HepG2 (cell line): Measurements from ENCODE around the gene KRTAP5-4. TPM values are rescaled to one million over a fixed set of nuclear protein-coding genes. Genes with fewer than 3 reads are reported as not detected.

Experiments used
- ATAC-seq: fragments of 200-7000 bp; cut with Tn5 transposase; 3 replicates; pipeline ENCODE4 v1.9.1; 2020; ENCODE audit warnings: mild to moderate bottlenecking, moderate library complexity
- BruUV-seq: library from RNA; stranded (reverse); fragments of 400-500 nt; replicated peaks from 2 replicates; lab custom pipeline; 2021; lab: Mats Ljungman, UMichigan
- CTCF ChIA-PET: fragments of 300-600 bp; formaldehyde crosslinking; extraction: SDS; loops from one replicate; lab custom pipeline; 2021; ENCODE audit warnings: low total read pairs, inconsistent platforms, low intra/inter-chr PET ratio; lab: Yijun Ruan, JAX
- POLR2A ChIA-PET: fragments of 350-600 bp; sonication (Branson Sonifier 250); formaldehyde crosslinking; loops from one replicate; lab custom pipeline; 2020; ENCODE audit warnings: antibody characterized with exemption, inconsistent platforms; lab: Yijun Ruan, JAX
- DNase-seq: peaks from one replicate; pipeline ENCODE4 v3.0.0-alpha.2; 2015; ENCODE audit warnings: low spot score
- FAIRE-seq: peaks from 3 replicates; lab custom pipeline; 2011; peaks lifted over from hg19 to GRCh38; lab: Jason Lieb, UNC
- H2AFZ ChIP-seq: one replicate; pipeline ENCODE4 v1.6.1; 2011; ENCODE audit warnings: low read length, inconsistent platforms
- H3K27ac ChIP-seq: fragments of 300-600 bp; 3 replicates; pipeline ENCODE4 v1.8.0; 2011; ENCODE audit warnings: mixed run types, mild to moderate bottlenecking, mixed read lengths, low read length, inconsistent platforms; ENCODE audit not compliant: insufficient read depth; ENCODE audit errors: extremely low read length
- H3K27me3 ChIP-seq, 2 experiments: fragments of 200-600 bp in 1 of 2; 2 replicates in 1 of 2; 3 replicates in 1 of 2; pipeline versions ENCODE4 v1.6.0 to v1.8.0; 2011; ENCODE audit warnings: low read length in 2 of 2, mild to moderate bottlenecking in 2 of 2, moderate library complexity in 2 of 2, inconsistent platforms in 1 of 2; ENCODE audit not compliant: insufficient read depth in 2 of 2, control insufficient read depth in 1 of 2
- H3K36me3 ChIP-seq, 2 experiments: fragments of 200-600 bp in 1 of 2; replicated peaks in 1 of 2; 2 replicates in 1 of 2; 3 replicates in 1 of 2; pipeline versions ENCODE4 v1.5.1 to v1.8.0; 2011; ENCODE audit warnings: low read length in 2 of 2, inconsistent platforms in 1 of 2; ENCODE audit not compliant: insufficient read depth in 2 of 2, control insufficient read depth in 1 of 2
- H3K4me1 ChIP-seq: 2 replicates; pipeline ENCODE4 v1.5.1; 2012; ENCODE audit warnings: low read length, inconsistent platforms; ENCODE audit not compliant: insufficient read depth
- H3K4me2 ChIP-seq: 2 replicates; pipeline ENCODE4 v1.6.0; 2011; ENCODE audit warnings: low read depth, low read length, inconsistent platforms
- H3K4me3 ChIP-seq, 3 experiments: fragments of 200-600 bp in 1 of 3; sonication (generic), shearing (Covaris generic) in 1 of 3; replicated peaks in 1 of 3; 2 replicates each; pipeline ENCODE4 v1.5.1; 2011 to 2016; ENCODE audit warnings: low read length in 3 of 3, inconsistent platforms in 2 of 3, low read depth in 2 of 3, mild to moderate bottlenecking in 2 of 3, control low read depth in 1 of 3, mixed read lengths in 1 of 3; ENCODE audit not compliant: insufficient read depth in 1 of 3
- H3K79me2 ChIP-seq: one replicate; pipeline ENCODE4 v1.6.1; 2011; ENCODE audit warnings: low read length, inconsistent platforms; ENCODE audit not compliant: insufficient read depth
- H3K9ac ChIP-seq: 2 replicates; pipeline ENCODE4 v1.6.0; 2011; ENCODE audit warnings: mild to moderate bottlenecking, low read depth, low read length, inconsistent platforms; ENCODE audit not compliant: insufficient read depth
- H3K9me3 ChIP-seq: 2 replicates; pipeline ENCODE4 v1.5.1; 2012; ENCODE audit warnings: mild to moderate bottlenecking, low read length
- H4K20me1 ChIP-seq: 2 replicates; pipeline ENCODE4 v1.6.0; 2011; ENCODE audit warnings: inconsistent platforms, mild to moderate bottlenecking, low read length, moderate library complexity; ENCODE audit not compliant: insufficient read depth
- FOXK1 ChIP-seq: sonication (generic); formaldehyde crosslinking; IDR thresholded peaks from 2 replicates; pipeline ENCODE4 v1.4.0; 2020; ENCODE audit warnings: low read depth, missing genetic modification reagents, borderline replicate concordance
- HNRNPL ChIP-seq: fragments of 200-400 bp; formaldehyde crosslinking; IDR thresholded peaks from 2 replicates; pipeline ENCODE4 v1.6.1; 2017; ENCODE audit warnings: mild to moderate bottlenecking, low read depth, low read length
- NBN ChIP-seq: fragments of 450-650 bp; conservative IDR thresholded peaks from 2 replicates; pipeline ENCODE4 v1.6.1; 2017
- RBFOX2 ChIP-seq: fragments of 200-400 bp; formaldehyde crosslinking; IDR thresholded peaks from 2 replicates; pipeline ENCODE4 v1.6.1; 2017; ENCODE audit warnings: low read depth, mild to moderate bottlenecking, low read length
- ZKSCAN8 ChIP-seq: IDR thresholded peaks from 2 replicates; pipeline ENCODE4 v1.6.1; 2016; ENCODE audit warnings: borderline replicate concordance, missing genetic modification reagents, missing compliant biosample characterization
- WGBS: methylation state at CpG from one replicate; pipeline ENCODE4 v1.1.6; 2017; ENCODE audit warnings: low lambda C conversion rate; 5-methylcytosine and 5-hydroxymethylcytosine counted together
- in situ Hi-C: cut with HindIII; loops from 2 replicates; pipeline ENCODE4 v1.10.0; 2017; ENCODE audit warnings: low pct_unique_long_range_greater_than_20kb; ENCODE audit not compliant: extremely low pct_ligation_motif_present
- intact Hi-C: fragments of 100-400 bp; cut with micrococcal nuclease; formaldehyde crosslinking; loops from one replicate; pipeline ENCODE4 v1.10.0; 2022; ENCODE audit not compliant: unreplicated experiment
- polyA plus RNA-seq, 8 experiments: library from polyadenylated mRNA; depleted of rRNA in 3 of 8; stranded (reverse) in 7 of 8; unstranded in 1 of 8; fragments of >200 nt; fragmentation: Illumina TruSeq in 4 of 8; extraction: Trizol in 4 of 8; gene quantifications; 2 replicates each; pipeline versions ENCODE4 v1.2.1 to v1.2.3, GENCODE V29; 2011 to 2016; ENCODE audit warnings: low read depth in 4 of 8, missing spikeins in 1 of 8, mixed read lengths in 1 of 8; ENCODE audit not compliant: insufficient read depth in 1 of 8
- total RNA-seq, 5 experiments: library from RNA; depleted of rRNA; stranded (reverse); fragments of >200 nt; fragmentation: Illumina TruSeq; extraction: Trizol; gene quantifications; 2 replicates each; pipeline ENCODE4 v1.2.3, GENCODE V29; 2016; ENCODE audit warnings: low read depth in 1 of 5
- TF ChIP-seq, protein P1 (sequence below): sonication (generic); formaldehyde crosslinking; IDR thresholded peaks from 2 replicates; pipeline ENCODE4 v1.8.1; 2023; ENCODE audit warnings: missing genetic modification reagents, mild to moderate bottlenecking, borderline replicate concordance

Gene KRTAP5-4
- total and polyA plus RNA-seq, 2 of the 13 experiments (the other 11 are each of a cell fraction or from before 2014, with no cell fraction given) = not detected

DNA sequence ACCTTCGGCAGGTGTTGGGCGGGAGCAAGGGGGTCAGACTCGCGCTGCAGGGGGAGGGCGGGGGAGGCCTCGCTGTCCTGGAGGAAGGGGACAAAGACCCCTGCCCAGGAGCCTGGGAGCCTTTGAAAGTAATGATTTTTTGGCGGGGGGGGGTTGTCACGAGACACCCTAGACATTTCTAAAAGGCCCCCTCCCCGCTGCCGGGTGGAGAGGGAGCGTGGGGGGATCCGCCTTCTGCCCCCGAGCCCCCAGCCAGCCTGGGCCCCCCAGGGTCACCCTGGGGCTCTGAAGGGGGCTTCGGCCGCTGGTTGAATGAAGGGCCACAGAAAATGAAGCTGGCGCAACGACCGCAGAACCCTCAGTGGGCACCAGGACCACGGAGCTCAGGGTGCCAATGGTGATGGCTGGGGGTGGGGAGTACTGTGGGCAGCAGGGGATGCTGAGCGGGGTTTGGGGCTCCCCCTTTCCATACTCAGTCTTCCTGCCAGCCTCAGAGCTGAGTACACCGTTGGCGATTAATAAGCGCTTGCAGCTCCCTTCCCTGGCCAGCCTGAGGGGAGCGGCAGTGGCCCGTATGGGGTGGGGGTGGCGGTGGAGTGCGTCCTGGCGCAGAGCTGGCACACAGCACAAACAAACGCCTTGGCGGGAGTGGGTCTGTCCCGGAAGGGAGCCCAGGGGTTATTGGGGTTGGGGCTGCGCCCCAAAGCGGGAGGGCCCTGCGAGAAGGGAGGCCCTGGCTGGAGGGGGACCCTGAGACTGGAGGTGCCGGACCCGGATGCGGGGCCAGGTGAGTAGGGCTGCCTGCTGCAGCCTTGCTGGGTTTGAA is 48.6 kb downstream of the KRTAP5-4 start:
- Histone ChIP-seq H3K9ac (peak overlapping the region; percentile 84; the same call in 1 of the 2 replicates), H3K27ac (no peak overlapping the region), H3K4me2 (peak overlapping the region; percentile 93), H3K4me1 (peaks cover 37% of the 10 kb centered on the region), H3K4me3 (peak overlapping the region; percentile 65 to 76 (median 72)), H3K9me3 (peaks cover 5% of the 10 kb centered on the region), H4K20me1 (peaks cover 24% of the 10 kb centered on the region; the same call in 1 of the 2 replicates), H2AFZ (no peak overlapping the region), H3K27me3 (peaks cover 1 to 17% of the 10 kb centered on the region in 2 experiments; a peak in 3 of 5 replicates), H3K36me3 (no peaks in the 10 kb centered on the region), H3K79me2 (no peaks in the 10 kb centered on the region)
- no peak for TF ChIP-seq FOXK1 (CRISPR knock-in tag)
- TF ChIP-seq HNRNPL = peak; percentile 75; the same call in 1 of the 2 replicates
- TF ChIP-seq RBFOX2 = 0 out of 2 replicates have a peak, but pooled peaks have one; percentile 8
- TF ChIP-seq NBN = no peak
- TF ChIP-seq ZKSCAN8 (CRISPR knock-in tag) = peak; percentile 90
- TF ChIP-seq, protein P1, sequence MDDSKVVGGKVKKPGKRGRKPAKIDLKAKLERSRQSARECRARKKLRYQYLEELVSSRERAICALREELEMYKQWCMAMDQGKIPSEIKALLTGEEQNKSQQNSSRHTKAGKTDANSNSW (CRISPR knock-in tag) = no peak
- in situ Hi-C loops (no loop called here), intact Hi-C loops (no loop called here)
- DNase-seq (no peak), FAIRE-seq (no peak), ATAC-seq (peak; percentile 8)
- TSS peak; percentile 67 for BruUV-seq
- POLR2A ChIA-PET = interaction anchor here (0.7 to 1.6 kb wide), 3 partner anchors 16 to 310 kb away, joined by 3 to 5 read pairs (median 3); no protein-coding TSS in a partner anchor
- CTCF ChIA-PET = interaction anchor here (0.9 to 2.3 kb wide), 2 partner anchors 27 to 32 kb away, joined by 3 to 17 read pairs; no protein-coding TSS in a partner anchor
- WGBS = 3% methylated on average over 7 of the region's 37 CpGs
